Activated CD4-positive, CD25-positive, alpha-beta regulatory T cell treated with anti-CD3 and anti-CD28 coated beads, Interleukin-2, amount 50 U/mL, for 16 hours (primary cell): Measurements from ENCODE around the gene ATP7B.

Experiments
- DNase-seq: peaks from one replicate; pipeline ENCODE4 v3.0.0-alpha.2; 2020; ENCODE audit warnings: low read depth, low spot score

ATP7B gene

GRCh38 chr13:51950722-51951121, 60.5 kb downstream of the ATP7B start:
- DNase-seq, result no peak

GRCh38 chr13:51946163-51946669, 65.0 kb downstream of the ATP7B start:
- no peak for DNase-seq

- DNase-seq, result no peak
Measured at GRCh38 chr13:51945149-51945548, 66.1 kb downstream of the ATP7B start.

- DNase-seq, result no peak
Measured at GRCh38 chr13:51944428-51944827, 66.8 kb downstream of the ATP7B start.

GRCh38 chr13:51943721-51944120, 67.5 kb downstream of the ATP7B start:
- no peak for DNase-seq

GRCh38 chr13:51942189-51942588, 69.1 kb downstream of the ATP7B start:
- no peak for DNase-seq

- no peak for DNase-seq
Measured at GRCh38 chr13:51938454-51938853, 72.8 kb downstream of the ATP7B start.

GRCh38 chr13:51937320-51938290, 73.6 kb downstream of the ATP7B start:
- DNase-seq, result no peak

GRCh38 chr13:51935326-51936171, 75.7 kb downstream of the ATP7B start:
- DNase-seq, result no peak

- DNase-seq, result no peak
Measured at GRCh38 chr13:51934461-51935087, 76.7 kb downstream of the ATP7B start.

GRCh38 chr13:51933466-51934058, 77.7 kb downstream of the ATP7B start:
- DNase-seq, result no peak

- DNase-seq, result no peak
Measured at GRCh38 chr13:51932231-51932630, 79.0 kb downstream of the ATP7B start.

- DNase-seq, result no peak
Measured at GRCh38 chr13:51931606-51932005, 79.6 kb downstream of the ATP7B start.

GRCh38 chr13:51929699-51930098, 81.6 kb downstream of the ATP7B start:
- no peak for DNase-seq

- DNase-seq, result no peak
Measured at GRCh38 chr13:51928231-51928630, 83.0 kb downstream of the ATP7B start.

GRCh38 chr13:51927129-51927528, 84.1 kb downstream of the ATP7B start:
- DNase-seq, result no peak

GRCh38 chr13:51926528-51926885, 84.7 kb downstream of the ATP7B start:
- no peak for DNase-seq

GRCh38 chr13:51925865-51926527, 85.3 kb downstream of the ATP7B start:
- DNase-seq, result no peak

GRCh38 chr13:51924756-51925544, 86.3 kb downstream of the ATP7B start:
- DNase-seq, result no peak

GRCh38 chr13:51923983-51924539, 87.2 kb downstream of the ATP7B start:
- no peak for DNase-seq
